Bone marrow (tissue), 2 donors: ENCODE results near the gene ABCA13.
"Not testable (repeated sequence)": the region's sequence is repeated elsewhere in the genome, so short reads cannot be mapped to it uniquely, and the experiment has no call there.

ENCODE experiments used
- DNase-seq, 2 donors: peaks; one replicate each; lab custom pipeline; 2025; lab: John Stamatoyannopoulos, UW

ABCA13 gene

GRCh38 chr7:48173756-48174382, 2.6 kb downstream of the ABCA13 start:
- no peak for DNase-seq

- DNase-seq = no peak
These were observed 3.8 kb downstream of the ABCA13 start for GRCh38 chr7:48175019-48175418.

DNA sequence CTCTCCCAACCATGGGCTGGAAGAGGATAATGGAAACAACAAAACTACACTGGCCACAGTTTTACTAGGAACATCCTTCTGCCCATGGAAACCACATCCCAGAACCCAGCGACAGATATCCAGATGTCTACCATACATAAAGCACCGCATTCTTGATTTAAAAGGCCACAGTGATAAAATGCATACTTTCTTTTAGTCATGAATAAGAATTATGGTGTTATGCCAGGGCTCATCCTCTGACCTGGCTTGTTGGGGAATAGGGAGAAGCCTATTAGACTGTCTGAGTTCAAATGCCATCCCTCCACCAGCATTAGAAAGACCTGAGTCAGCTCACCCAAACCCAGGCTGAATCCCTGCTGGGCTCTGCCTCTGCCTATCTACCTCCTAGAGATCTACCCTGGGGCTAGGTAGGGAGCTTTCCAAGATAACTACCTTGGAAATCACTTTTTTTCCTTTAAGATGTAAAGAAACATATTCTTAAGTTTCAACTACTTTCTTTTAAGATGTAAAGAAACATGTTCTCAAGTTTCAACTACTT, 5.2 kb downstream of the ABCA13 start:
- no peak for DNase-seq

- no peak for DNase-seq
These were observed 6.0 kb downstream of the ABCA13 start for GRCh38 chr7:48177271-48177670.

GRCh38 chr7:48179496-48180030, 8.3 kb downstream of the ABCA13 start:
- no peak for DNase-seq

GRCh38 chr7:48180981-48181380, 9.7 kb downstream of the ABCA13 start:
- no peak for DNase-seq

DNA sequence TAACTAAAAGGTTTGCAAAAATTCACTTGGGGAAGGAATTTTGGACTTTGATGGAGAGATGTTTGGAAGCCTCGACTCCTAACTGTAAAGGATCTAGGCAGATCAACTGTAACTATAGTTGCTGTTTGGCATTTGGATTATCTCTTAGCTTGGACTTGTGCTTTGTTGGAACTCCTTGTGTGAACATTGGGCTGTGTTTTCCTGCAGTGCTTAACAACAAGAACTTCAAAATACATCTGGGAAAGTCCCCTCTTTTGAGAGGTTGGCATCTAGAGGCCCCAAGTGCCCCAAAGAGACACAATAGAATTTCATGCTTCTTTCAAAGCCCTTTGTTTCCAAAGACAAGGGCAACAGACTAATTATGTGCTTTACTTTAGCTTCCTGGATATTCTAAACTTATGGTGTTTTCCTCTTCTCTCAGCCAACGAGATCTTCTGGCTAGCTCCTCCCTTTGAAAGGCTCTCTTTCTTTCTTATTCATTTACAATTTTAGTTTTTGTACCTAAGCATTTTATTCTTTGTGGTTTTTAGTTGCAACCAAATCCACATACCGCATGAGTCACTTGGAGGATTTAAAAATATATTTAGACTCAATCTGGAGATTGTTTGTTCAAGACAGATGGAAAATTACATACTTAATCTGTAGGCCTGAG, 11.6 kb downstream of the ABCA13 start:
- no peak for DNase-seq

GRCh38 chr7:48183370-48183743, 12.1 kb downstream of the ABCA13 start:
- no peak for DNase-seq

DNA sequence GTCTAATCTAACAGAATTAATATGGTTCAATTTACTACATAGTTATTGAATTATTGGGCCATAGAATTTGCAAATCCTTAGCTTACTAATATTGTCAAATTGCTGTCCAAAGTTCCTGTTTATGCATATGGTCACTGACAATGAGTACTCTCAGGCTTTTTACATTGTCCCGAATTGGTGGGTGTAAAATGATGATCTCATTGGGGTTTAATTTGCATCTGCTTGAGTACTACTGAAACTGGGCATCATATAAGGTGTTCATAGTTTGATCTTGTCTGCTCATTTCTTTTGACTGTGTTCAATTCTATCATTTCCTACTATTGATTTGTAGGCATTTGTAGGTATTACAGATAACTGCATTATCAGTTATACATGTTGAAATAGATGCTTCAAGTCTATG, 12.7 kb downstream of the ABCA13 start:
- no peak for DNase-seq

DNA sequence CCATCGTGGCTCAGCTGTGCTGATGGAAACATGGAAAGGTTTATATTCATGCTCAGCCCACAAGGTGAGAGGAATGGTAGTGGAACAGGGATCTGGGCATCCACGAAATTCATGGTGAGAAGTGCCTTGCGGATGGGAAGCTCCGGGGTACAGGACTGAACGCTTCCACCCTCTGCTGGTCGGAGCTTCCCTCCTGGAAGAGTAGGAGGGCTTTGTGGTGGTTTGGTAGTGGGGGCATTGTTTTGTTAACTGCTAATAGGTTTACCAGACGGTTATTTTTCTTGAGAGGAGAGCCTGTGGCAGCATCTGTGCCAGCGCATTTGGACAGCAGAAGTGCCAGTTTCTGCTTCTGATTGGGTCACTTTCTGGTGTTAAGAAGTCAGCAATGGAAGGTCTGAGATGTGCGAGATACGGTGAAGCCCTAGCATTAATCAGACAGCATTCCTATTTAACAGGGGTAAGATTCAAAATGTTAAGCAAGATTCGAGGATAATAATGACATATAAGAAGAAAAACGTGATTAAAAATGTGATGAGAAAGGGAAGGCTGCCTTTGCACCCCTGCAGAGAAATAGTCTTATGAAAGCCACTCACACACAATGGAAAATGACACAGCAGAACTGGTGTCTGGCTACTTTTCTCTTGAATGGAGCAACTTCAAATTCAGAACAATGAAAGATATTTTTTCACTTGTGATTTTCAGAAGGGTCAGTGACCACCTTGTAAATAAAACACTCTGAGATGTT, 17.7 kb downstream of the ABCA13 start:
- DNase-seq = no peak

DNA sequence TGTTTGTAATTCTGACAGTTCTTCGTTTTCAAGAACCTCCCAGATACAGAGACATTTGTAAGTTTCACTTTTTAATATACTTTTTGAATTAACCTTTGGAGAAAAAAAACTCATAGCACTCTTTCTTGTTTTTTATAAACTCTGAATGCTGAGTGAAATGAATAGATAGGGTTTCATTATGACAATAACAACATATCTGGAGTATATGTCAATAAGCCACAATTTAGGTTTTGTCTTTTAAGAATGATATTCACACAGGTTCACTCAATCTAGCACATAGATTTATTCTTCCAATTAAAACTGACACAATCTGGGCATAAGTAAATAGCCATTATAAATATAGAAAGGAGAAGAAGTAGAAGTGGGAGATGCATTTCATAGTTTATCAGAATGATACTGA, 21.7 kb downstream of the ABCA13 start:
- no peak for DNase-seq

DNA sequence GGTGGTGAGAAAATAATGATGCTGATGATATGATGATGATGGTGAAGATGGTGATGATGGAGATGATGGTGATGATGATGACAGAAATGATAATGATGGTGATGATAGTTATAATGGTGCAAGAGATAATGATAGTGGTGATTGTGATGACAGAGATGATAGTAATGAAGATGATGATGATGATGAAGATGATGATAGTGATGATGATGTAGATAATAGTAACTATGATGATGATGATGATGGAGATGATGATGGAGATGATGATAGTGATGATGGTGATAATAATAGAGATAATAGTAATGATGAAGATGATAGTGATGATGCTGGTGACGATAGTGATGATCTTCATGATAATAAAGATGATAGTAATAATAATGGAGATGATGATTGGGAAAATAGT, 22.2 kb downstream of the ABCA13 start:
- no peak for DNase-seq

- DNase-seq = not testable (repeated sequence)
These were observed 29.8 kb downstream of the ABCA13 start for GRCh38 chr7:48200946-48201589.

DNA sequence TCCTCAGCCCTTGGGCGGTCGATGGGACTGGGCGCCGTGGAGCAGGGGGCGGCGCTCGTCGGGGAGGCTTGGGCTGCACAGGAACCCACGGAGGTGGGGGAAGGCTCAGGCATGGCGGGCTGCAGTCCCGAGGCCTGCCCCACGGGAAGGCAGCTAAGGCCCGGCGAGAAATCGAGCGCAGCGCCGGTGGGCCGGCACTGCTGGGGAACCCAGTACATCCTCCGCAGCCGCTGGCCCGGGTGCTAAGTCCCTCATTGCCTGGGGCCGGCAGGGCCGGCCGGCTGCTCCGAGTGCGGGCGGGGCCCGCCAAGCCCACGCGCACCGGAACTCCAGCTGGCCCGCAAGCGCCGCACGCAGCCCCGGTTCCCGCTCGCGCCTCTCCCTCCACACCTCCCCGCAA, 31.7 kb downstream of the ABCA13 start:
- not testable (repeated sequence) for DNase-seq

GRCh38 chr7:48207155-48207675, 36.0 kb downstream of the ABCA13 start:
- no peak for DNase-seq

GRCh38 chr7:48209004-48209600, 37.8 kb downstream of the ABCA13 start:
- no peak for DNase-seq

DNA sequence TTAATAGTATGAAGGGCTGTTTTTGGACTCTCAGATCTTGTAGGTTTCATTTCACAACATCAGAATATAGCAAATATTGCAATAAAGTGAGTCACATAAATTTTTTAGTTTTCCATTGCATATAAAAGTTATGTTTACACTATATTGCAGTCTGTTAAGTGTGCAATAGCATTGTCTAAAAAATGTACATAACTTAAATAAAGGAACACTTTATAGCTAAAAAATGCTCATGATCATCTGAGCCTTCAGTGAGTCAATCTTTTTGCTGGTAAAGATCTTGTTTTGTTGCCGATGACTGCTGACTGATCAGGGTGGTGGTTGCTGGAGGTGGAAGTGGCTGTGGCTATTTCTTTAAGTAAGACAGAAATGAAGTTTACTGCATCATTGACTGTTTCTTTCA, 42.0 kb downstream of the ABCA13 start:
- DNase-seq = no peak

DNA sequence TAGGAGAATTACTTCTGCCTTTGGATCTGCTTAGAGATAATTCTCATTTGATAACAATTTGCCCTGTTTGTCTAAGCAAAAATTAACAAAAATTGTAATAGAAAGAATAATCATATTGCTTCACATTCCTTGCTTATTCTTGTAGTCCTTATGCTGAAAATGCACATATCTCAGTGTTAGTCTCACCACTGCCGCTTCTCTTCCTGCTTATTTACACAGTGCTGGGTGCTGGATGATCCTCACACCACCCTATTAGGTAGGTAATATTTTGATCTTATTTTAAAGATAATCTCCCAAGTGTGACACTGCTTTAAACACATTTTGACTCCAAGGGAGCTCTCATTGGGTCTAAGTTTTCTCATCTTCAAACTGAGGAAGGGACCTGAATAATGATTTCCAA, 46.0 kb downstream of the ABCA13 start:
- no peak for DNase-seq

DNA sequence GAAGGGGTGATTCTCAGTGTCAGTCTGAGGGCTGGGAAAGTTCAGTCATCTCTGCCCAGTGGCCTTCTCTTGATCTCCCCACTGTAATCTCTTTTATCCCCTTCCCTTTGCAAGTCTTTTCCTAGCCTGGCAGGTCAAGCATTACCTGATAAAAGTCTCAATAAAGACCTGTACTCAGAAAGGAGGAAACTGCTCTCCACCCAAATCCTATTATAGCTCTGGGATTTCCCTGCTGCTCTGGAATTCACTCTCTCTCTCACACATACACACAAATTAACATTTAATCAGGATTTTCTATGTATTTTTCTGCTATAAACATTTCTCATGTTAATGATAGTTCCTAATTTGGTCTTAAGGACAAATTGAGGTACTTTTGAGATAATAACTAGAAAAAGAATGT, 46.5 kb downstream of the ABCA13 start:
- DNase-seq = no peak

GRCh38 chr7:48224042-48224441, 52.8 kb downstream of the ABCA13 start:
- DNase-seq = no peak

DNA sequence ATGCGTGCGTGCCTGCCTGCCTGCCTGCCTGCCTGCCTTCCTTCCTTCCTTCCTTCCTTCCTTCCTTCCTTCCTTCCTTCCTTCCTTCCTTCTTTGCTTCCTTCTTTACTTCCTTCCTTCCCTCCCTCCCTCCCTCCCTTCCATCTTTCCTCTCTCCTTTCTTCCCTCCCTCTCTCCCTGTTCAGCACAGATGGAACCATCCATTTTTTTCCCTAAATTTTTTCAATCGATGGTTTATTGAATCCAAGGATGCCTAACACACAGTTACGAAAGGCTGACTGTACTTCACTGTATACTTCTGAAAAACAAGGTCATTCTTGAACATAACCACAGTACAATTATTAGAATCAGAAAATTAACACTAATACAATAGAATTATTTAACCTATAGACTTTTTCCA, 53.8 kb downstream of the ABCA13 start:
- DNase-seq = no peak

DNA sequence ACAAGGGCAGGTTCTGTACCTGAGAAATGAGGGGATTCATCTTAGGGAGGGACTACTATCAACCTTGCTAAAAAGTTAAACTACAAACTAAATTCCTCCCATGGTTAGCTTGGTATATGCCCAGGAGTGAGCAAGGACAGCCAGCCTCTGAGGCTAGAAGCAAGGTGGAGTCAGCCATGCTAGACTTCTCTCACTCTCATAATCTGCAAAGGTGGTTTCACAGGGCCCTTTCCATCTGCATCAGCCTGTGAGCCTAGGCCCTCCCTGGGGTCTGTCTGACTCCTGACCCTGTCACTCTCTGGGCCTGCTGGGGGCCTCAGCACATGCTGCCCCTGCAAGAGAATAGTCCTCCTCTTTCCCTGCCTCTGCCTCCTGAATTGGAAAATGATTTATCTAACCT, 66.1 kb downstream of the ABCA13 start:
- DNase-seq = no peak
